ENCODE measurements around the gene FUBP1. TPM values are rescaled to one million over a fixed set of nuclear protein-coding genes. Genes with fewer than 3 reads are reported as not detected.

Gene FUBP1
- total and polyA plus RNA-seq, 2 of the 13 experiments (the other 11 are each of a cell fraction or from before 2014, with no cell fraction given) = 98.1 to 166 TPM

GRCh38 chr1:77956464-77956863 is 22.4 kb downstream of the FUBP1 start:
- TF ChIP-seq TRIM24 (CRISPR knock-in tag; IDR thresholded peaks at IDR 0.05) (no peak), GFI1 (CRISPR knock-in tag; IDR thresholded peaks at IDR 0.05; ENCODE audit: borderline replicate concordance) (no peak), CHD4 (IDR thresholded peaks at IDR 0.05; ENCODE audit: borderline replicate concordance, low read length) (no peak), ARNTL (CRISPR knock-in tag; IDR thresholded peaks at IDR 0.05) (no peak)
- intact Hi-C loops (cut with micrococcal nuclease; ENCODE audit: unreplicated experiment) = no loop called here
- no peaks in the 10 kb centered on the region for H3K9me3 ChIP-seq (ENCODE audit: low read length)
- H3K9ac ChIP-seq (ENCODE audit: insufficient read depth, low read depth, low read length) = no peak overlapping the region
- H3K27me3 ChIP-seq (ENCODE audit: control insufficient read depth in 1 of 2, insufficient read depth in 2 of 2, low read length in 2 of 2) = no peaks in the 10 kb centered on the region
- WGBS (ENCODE audit: low lambda C conversion rate) = 96% methylated on average over 3 of the region's 3 CpGs
- peaks cover 33 to 85% of the 10 kb centered on the region in 2 experiments for H3K36me3 ChIP-seq (replicated peaks in 1 of 2; ENCODE audit: control insufficient read depth in 1 of 2, insufficient read depth in 2 of 2, low read length in 2 of 2)
- H4K20me1 ChIP-seq (ENCODE audit: insufficient read depth, low read length) = peaks cover 4% of the 10 kb centered on the region; the same call in 1 of the 2 replicates
- no peak overlapping the region for H3K4me2 ChIP-seq (ENCODE audit: low read depth, low read length)
- no peak for ATAC-seq
- H3K4me1 ChIP-seq (ENCODE audit: insufficient read depth, low read length) = peaks cover 2% of the 10 kb centered on the region
- no peak overlapping the region for H3K4me3 ChIP-seq (replicated peaks in 1 of 3; ENCODE audit: insufficient read depth in 1 of 3, low read depth in 2 of 3, low read length in 3 of 3)
- CTCF ChIA-PET (ENCODE audit: low intra/inter-chr PET ratio, low total read pairs) = no interaction called here
- H3K79me2 ChIP-seq (ENCODE audit: insufficient read depth, low read length) = peaks cover 4% of the 10 kb centered on the region
- no peak for DNase-seq (ENCODE audit: low spot score)
- no peak overlapping the region for H3K27ac ChIP-seq (ENCODE audit: extremely low read length, insufficient read depth, low read length)
- in situ Hi-C loops (cut with HindIII; ENCODE audit: extremely low pct_ligation_motif_present, low pct_unique_long_range_greater_than_20kb) = no loop called here
- FAIRE-seq = no peak
- no peak overlapping the region for H2AFZ ChIP-seq (ENCODE audit: low read length)
- BruUV-seq (replicated peaks) = no TSS peak
- POLR2A ChIA-PET = no interaction called here

- Histone ChIP-seq H3K4me3 (replicated peaks in 1 of 3; ENCODE audit: insufficient read depth in 1 of 3, low read depth in 2 of 3, low read length in 3 of 3) (no peak overlapping the region), H2AFZ (ENCODE audit: low read length) (no peak overlapping the region), H4K20me1 (ENCODE audit: insufficient read depth, low read length) (peaks cover 4% of the 10 kb centered on the region; the same call in 1 of the 2 replicates), H3K27ac (ENCODE audit: extremely low read length, insufficient read depth, low read length) (no peak overlapping the region), H3K9me3 (ENCODE audit: low read length) (no peaks in the 10 kb centered on the region), H3K9ac (ENCODE audit: insufficient read depth, low read depth, low read length) (no peak overlapping the region), H3K36me3 (replicated peaks in 1 of 2; ENCODE audit: control insufficient read depth in 1 of 2, insufficient read depth in 2 of 2, low read length in 2 of 2) (peaks cover 33 to 84% of the 10 kb centered on the region in 2 experiments), H3K79me2 (ENCODE audit: insufficient read depth, low read length) (peaks cover 2% of the 10 kb centered on the region), H3K4me1 (ENCODE audit: insufficient read depth, low read length) (no peaks in the 10 kb centered on the region), H3K4me2 (ENCODE audit: low read depth, low read length) (no peak overlapping the region), H3K27me3 (ENCODE audit: control insufficient read depth in 1 of 2, insufficient read depth in 2 of 2, low read length in 2 of 2) (no peaks in the 10 kb centered on the region)
- WGBS (ENCODE audit: low lambda C conversion rate) = 96% methylated on average over 3 of the region's 3 CpGs
- ChIA-PET POLR2A (interaction anchor here (1.3 kb wide), 1 partner anchor 23 kb away, joined by 4 read pairs; the partner anchor contains the start of gene FUBP1), CTCF (ENCODE audit: low intra/inter-chr PET ratio, low total read pairs) (no interaction called here)
- DNase-seq (ENCODE audit: low spot score) = no peak
- intact Hi-C loops (cut with micrococcal nuclease; ENCODE audit: unreplicated experiment) = no loop called here
- FAIRE-seq = no peak
- TF ChIP-seq ZNF253 (CRISPR knock-in tag; IDR thresholded peaks at IDR 0.05; ENCODE audit: borderline replicate concordance) (no peak), RELA (CRISPR knock-in tag; IDR thresholded peaks at IDR 0.05) (no peak), ZNF678 (CRISPR knock-in tag; IDR thresholded peaks at IDR 0.05) (no peak), MLXIP (CRISPR knock-in tag; IDR thresholded peaks at IDR 0.05; ENCODE audit: borderline replicate concordance) (no peak), ZNF263 (CRISPR knock-in tag; IDR thresholded peaks at IDR 0.05) (no peak), NFIB (CRISPR knock-in tag; IDR thresholded peaks at IDR 0.05; ENCODE audit: borderline replicate concordance) (no peak), ZNF264 (CRISPR knock-in tag; IDR thresholded peaks at IDR 0.05) (no peak), MED1 (CRISPR knock-in tag; IDR thresholded peaks at IDR 0.05) (no peak), GFI1 (CRISPR knock-in tag; IDR thresholded peaks at IDR 0.05; ENCODE audit: borderline replicate concordance) (no peak), HES4 (CRISPR knock-in tag; IDR thresholded peaks at IDR 0.05; ENCODE audit: borderline replicate concordance) (no peak), POGZ (CRISPR knock-in tag; IDR thresholded peaks at IDR 0.05) (no peak), ZNF441 (CRISPR knock-in tag; IDR thresholded peaks at IDR 0.05; ENCODE audit: borderline replicate concordance) (no peak)
- no peak for ATAC-seq
- BruUV-seq (replicated peaks) = no TSS peak
- in situ Hi-C loops (cut with HindIII; ENCODE audit: extremely low pct_ligation_motif_present, low pct_unique_long_range_greater_than_20kb) = no loop called here
Observed at GRCh38 chr1:77955709-77956108, 23.2 kb downstream of the FUBP1 start.
